WI38 (cell line): ENCODE measurements around the gene WFDC5.

ENCODE experiments used
- H3K4me3 ChIP-seq: 2 replicates; pipeline ENCODE4 v1.5.1; 2011; ENCODE audit warnings: low read depth, mild to moderate bottlenecking, control low read depth, low read length
- TF ChIP-seq, protein P1 (sequence below): IDR thresholded peaks from 2 replicates; pipeline ENCODE4 v1.5.1; 2012; ENCODE audit warnings: low read depth, mild to moderate bottlenecking, control low read depth, low read length

WFDC5 gene

DNA sequence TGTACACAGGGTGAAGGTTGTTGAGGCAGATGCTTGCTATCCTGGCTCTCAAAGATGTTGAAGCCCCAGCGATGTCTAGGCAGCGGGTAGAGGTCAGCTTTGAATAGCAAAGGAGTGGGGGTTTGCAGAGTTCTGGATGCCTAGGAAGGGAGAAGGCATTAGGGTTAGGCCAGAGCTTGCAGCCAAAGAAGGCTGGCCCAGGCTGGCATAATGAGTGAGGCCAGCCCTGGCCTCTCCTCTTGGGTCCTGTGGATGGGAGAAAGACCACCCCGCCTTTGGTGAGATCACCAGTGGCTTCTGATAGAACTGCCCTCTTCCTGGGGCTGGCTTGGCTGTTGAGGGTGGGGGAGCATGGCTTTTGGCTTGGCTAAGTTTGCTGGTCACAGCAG, 406 bp upstream of the WFDC5 start:
- H3K4me3 ChIP-seq = no peak overlapping the region
- TF ChIP-seq, protein P1, sequence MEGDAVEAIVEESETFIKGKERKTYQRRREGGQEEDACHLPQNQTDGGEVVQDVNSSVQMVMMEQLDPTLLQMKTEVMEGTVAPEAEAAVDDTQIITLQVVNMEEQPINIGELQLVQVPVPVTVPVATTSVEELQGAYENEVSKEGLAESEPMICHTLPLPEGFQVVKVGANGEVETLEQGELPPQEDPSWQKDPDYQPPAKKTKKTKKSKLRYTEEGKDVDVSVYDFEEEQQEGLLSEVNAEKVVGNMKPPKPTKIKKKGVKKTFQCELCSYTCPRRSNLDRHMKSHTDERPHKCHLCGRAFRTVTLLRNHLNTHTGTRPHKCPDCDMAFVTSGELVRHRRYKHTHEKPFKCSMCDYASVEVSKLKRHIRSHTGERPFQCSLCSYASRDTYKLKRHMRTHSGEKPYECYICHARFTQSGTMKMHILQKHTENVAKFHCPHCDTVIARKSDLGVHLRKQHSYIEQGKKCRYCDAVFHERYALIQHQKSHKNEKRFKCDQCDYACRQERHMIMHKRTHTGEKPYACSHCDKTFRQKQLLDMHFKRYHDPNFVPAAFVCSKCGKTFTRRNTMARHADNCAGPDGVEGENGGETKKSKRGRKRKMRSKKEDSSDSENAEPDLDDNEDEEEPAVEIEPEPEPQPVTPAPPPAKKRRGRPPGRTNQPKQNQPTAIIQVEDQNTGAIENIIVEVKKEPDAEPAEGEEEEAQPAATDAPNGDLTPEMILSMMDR = no peak

DNA sequence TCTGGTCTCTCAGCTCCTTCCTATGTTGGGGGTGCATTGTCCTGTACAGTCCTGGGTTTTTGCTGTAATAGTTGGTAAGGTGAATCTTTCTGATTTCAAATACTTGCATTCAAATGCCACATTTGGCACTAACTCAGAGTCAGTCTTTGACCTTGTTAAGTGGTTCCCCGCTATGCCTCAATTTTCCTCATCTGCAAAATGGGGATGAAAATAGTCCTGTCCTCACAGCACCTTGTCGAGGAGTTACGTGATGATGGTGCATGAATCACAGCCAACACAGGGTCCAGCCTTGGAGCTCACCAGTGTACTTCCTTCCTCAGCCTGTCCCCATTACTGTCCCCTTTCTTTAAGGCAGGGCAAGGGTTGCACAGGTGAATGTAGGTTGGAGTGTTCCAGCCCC, 1.1 kb downstream of the WFDC5 start:
- TF ChIP-seq, protein P1 = no peak
- H3K4me3 ChIP-seq = no peak overlapping the region

DNA sequence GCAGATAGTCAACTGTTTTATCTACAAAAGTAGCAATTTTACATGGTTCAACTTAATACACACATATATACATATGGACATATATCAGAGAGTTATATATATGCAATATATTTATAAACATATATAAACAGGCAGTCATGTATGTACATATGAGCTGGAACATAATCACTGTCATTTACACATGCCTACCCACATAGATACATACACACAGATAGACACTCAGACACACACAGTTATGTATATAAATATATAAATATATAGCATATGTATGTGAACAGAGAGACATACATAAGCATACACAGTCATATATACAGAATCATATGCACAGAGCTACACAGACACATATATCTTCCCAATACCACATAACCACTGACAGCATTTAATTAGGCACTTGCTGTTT, 2.2 kb downstream of the WFDC5 start:
- TF ChIP-seq, protein P1 = no peak
- H3K4me3 ChIP-seq = no peak overlapping the region

DNA sequence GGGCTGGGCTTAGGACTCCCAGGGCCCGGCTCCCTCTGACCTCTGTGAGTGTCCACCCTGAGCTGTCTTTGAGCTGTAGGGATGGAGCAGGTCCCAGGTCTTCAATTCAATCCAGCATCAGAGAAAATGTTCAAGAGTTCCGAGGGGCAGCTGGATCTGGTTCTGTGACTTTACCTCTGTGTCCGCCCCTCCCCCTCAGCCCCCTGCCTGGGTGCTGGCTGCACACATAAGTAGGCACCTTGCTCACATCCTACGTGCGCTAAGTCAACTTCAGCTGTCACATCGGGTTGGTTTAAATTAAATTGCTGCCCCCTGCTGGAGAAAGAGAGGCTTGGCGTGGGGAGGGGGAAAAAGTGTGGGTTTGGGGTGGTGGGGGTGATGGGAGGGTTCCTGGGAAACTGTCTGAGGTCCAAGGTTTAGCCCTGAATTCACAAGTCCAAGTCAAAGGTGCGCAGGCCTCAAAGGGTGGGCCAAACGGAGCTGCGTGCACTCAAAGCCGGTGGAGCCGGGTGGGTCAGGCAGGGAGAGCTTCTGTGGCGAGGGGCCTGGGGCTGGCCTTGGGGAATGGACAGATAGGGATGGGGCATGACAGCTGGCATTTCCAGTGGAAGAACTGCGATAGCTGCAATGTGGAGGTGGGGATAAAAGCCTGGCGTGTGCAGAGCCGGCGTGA, 3.0 kb downstream of the WFDC5 start:
- TF ChIP-seq, protein P1 = peak; percentile 59
- no peak overlapping the region for H3K4me3 ChIP-seq

DNA sequence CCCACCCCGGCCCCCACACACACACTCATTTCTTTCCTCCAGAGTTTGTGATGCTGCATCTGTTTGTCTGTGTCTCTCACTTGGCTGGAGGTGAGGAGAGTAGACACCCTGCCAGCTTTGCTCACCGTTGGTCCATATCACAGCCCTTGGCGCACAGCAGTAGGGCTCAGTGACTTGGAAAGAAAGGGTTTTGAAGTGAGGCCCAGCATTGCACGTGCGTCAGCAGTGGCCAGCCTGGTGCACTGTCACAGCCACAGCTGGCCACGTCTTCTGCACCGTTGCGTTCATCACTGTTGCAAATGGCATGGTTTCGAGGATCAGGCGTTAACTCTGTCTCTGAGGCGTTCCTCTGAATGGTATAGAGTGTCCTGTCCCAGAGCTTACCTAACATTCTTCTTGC, 3.7 kb downstream of the WFDC5 start:
- TF ChIP-seq, protein P1 = no peak
- no peak overlapping the region for H3K4me3 ChIP-seq

DNA sequence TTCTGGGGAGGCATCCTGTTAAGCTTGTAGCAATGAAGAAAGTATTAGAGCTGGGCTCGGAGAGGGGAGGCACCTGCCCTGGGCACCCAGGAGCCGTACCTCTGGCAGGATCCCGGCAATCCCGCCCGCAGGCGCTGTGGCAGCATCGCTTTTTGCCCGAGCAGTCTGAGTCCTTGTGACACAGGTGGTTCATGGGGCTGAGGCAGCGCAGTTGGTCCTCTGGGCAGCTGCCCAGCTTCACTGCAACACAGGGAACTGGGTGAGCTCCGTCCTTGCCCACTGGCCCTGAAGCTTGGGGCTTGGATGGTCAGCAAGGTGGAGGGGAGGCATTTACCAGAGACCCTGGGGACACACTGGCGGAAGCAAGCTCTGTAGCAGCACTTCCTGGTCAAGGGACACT, 4.7 kb downstream of the WFDC5 start:
- no peak overlapping the region for H3K4me3 ChIP-seq
- TF ChIP-seq, protein P1 = no peak

DNA sequence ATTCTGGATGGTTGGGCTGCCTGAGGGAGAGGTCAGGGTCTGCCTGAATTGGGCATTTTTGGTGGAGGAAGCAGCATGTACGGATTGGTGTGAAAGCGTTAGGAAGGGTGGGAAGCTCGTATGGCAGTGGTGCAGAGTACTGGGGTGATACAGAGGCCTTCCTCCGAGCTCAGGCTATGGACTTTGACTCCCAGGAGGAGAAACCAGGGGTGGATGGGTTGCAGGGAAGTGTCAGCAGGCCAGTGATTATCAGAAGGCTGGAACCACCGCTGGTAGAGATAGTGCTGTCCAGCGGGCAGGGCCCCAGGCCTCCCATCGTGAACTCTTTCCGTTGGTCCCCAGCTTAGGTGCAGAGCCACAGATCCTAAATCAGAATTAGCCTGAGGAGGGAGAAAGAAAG, 5.3 kb downstream of the WFDC5 start:
- TF ChIP-seq, protein P1 = no peak
- H3K4me3 ChIP-seq = no peak overlapping the region
